Activated B cell treated with CpG ODN at 0.5 μM for 24 hours (primary cell): ENCODE data around the gene KCTD14. TPM values are rescaled to one million over a fixed set of nuclear protein-coding genes. Genes with fewer than 3 reads are reported as not detected.
"Not testable (repeated sequence)": the region's sequence is repeated elsewhere in the genome, so short reads cannot be mapped to it uniquely, and the experiment has no call there.

Experiments used
- ATAC-seq: fragments of 200-7000 bp; cut with Tn5 transposase; one replicate; pipeline ENCODE4 v1.10.0; 2021; ENCODE audit warnings: low read depth, mild to moderate bottlenecking, moderate library complexity
- CTCF ChIA-PET: fragments of 350-600 bp; sonication (Branson Sonifier 250); formaldehyde crosslinking; loops from one replicate; lab custom pipeline; 2021; ENCODE audit warnings: antibody characterized with exemption; lab: Charles Lee
- POLR2A ChIA-PET: fragments of 350-600 bp; sonication (Branson Sonifier 250); formaldehyde crosslinking; loops from one replicate; lab custom pipeline; 2021; ENCODE audit warnings: antibody characterized with exemption; lab: Charles Lee
- DNase-seq: peaks from one replicate; pipeline ENCODE4 v3.0.0; 2022
- H3K27ac Mint-ChIP-seq: one replicate; pipeline ENCODE4 v1.8.0; 2020; ENCODE audit warnings: mixed read lengths
- H3K27me3 Mint-ChIP-seq: one replicate; pipeline ENCODE4 v1.8.0; 2021; ENCODE audit warnings: mixed read lengths
- H3K36me3 Mint-ChIP-seq: one replicate; pipeline ENCODE4 v1.8.0; 2021; ENCODE audit warnings: low read depth, mixed read lengths
- H3K4me1 Mint-ChIP-seq: one replicate; pipeline ENCODE4 v1.8.0; 2021; ENCODE audit warnings: mixed read lengths
- H3K4me3 Mint-ChIP-seq: one replicate; pipeline ENCODE4 v1.8.0; 2020; ENCODE audit warnings: mild to moderate bottlenecking, mixed read lengths
- H3K9me3 Mint-ChIP-seq: one replicate; pipeline ENCODE4 v1.8.0; 2020; ENCODE audit warnings: mixed read lengths
- CTCF ChIP-seq: fragments of 200-600 bp; IDR thresholded peaks from one replicate; pipeline ENCODE4 v1.8.0; 2022; ENCODE audit warnings: antibody characterized with exemption, mild to moderate bottlenecking
- intact Hi-C: fragments of 100-400 bp; cut with micrococcal nuclease; formaldehyde crosslinking; loops from one replicate; pipeline ENCODE4 v1.15.1; 2024
- total RNA-seq: library from RNA; stranded (reverse); gene quantifications from 2 replicates; pipeline ENCODE4 v1.2.3, GENCODE V29; 2022

KCTD14 gene
- total RNA-seq, 1 donor from 2014 or later, result 0.22 TPM

GRCh38 chr11:78061921-78062311 lies 38.8 kb upstream of the KCTD14 start:
- intact Hi-C loops, result no loop called here
- DNase-seq (no peak), ATAC-seq (no peak)
- Mint-ChIP-seq H3K4me3 (no peak overlapping the region), H3K27ac (no peak overlapping the region), H3K27me3 (no peaks in the 10 kb centered on the region), H3K9me3 (no peaks in the 10 kb centered on the region), H3K36me3 (peaks cover 2% of the 10 kb centered on the region), H3K4me1 (no peaks in the 10 kb centered on the region)
- ChIA-PET POLR2A (no interaction called here), CTCF (interaction anchor here (1.1 kb wide), 1 partner anchor 16 kb away, joined by 3 read pairs; no protein-coding TSS in a partner anchor)
- TF ChIP-seq CTCF, result no peak

GRCh38 chr11:78061088-78061920 lies 38.2 kb upstream of the KCTD14 start:
- POLR2A ChIA-PET, result no interaction called here
- no peak for TF ChIP-seq CTCF
- intact Hi-C loops, result no loop called here
- CTCF ChIA-PET, result interaction anchor here (1.1 kb wide), 1 partner anchor 15 kb away, joined by 3 read pairs; no protein-coding TSS in a partner anchor
- no peak overlapping the region for H3K27ac Mint-ChIP-seq
- H3K36me3 Mint-ChIP-seq, result peaks cover 2% of the 10 kb centered on the region
- no peak for ATAC-seq
- H3K9me3 Mint-ChIP-seq, result no peaks in the 10 kb centered on the region
- DNase-seq, result no peak
- H3K4me1 Mint-ChIP-seq, result no peaks in the 10 kb centered on the region
- no peaks in the 10 kb centered on the region for H3K27me3 Mint-ChIP-seq
- no peak overlapping the region for H3K4me3 Mint-ChIP-seq

- ChIA-PET POLR2A (no interaction called here), CTCF (no interaction called here)
- H3K27ac Mint-ChIP-seq, result no peak overlapping the region
- intact Hi-C loops, result no loop called here
- H3K9me3 Mint-ChIP-seq, result no peaks in the 10 kb centered on the region
- DNase-seq (no peak), ATAC-seq (no peak)
- no peaks in the 10 kb centered on the region for H3K36me3 Mint-ChIP-seq
- H3K4me1 Mint-ChIP-seq, result no peaks in the 10 kb centered on the region
- TF ChIP-seq CTCF, result no peak
- H3K27me3 Mint-ChIP-seq, result no peaks in the 10 kb centered on the region
- no peak overlapping the region for H3K4me3 Mint-ChIP-seq
Observed at GRCh38 chr11:78060533-78060932, 37.5 kb upstream of the KCTD14 start.

- H3K27me3 Mint-ChIP-seq, CTCF ChIA-PET, DNase-seq, H3K36me3 Mint-ChIP-seq, ATAC-seq, H3K4me1 Mint-ChIP-seq, POLR2A ChIA-PET, intact Hi-C loops, H3K4me3 Mint-ChIP-seq, H3K9me3 Mint-ChIP-seq, H3K27ac Mint-ChIP-seq: not testable (repeated sequence)
Observed at GRCh38 chr11:78059749-78060328, 36.8 kb upstream of the KCTD14 start.

GRCh38 chr11:78057462-78058055 lies 34.5 kb upstream of the KCTD14 start:
- no peak for DNase-seq
- no peaks in the 10 kb centered on the region for H3K27me3 Mint-ChIP-seq
- TF ChIP-seq CTCF, result no peak
- no peak overlapping the region for H3K27ac Mint-ChIP-seq
- no peaks in the 10 kb centered on the region for H3K36me3 Mint-ChIP-seq
- ChIA-PET POLR2A (no interaction called here), CTCF (no interaction called here)
- no peaks in the 10 kb centered on the region for H3K4me1 Mint-ChIP-seq
- ATAC-seq, result no peak
- no peaks in the 10 kb centered on the region for H3K9me3 Mint-ChIP-seq
- H3K4me3 Mint-ChIP-seq, result no peak overlapping the region
- intact Hi-C loops, result no loop called here
